ENCODE results near the gene JMJD8.

JMJD8 gene

GRCh38 chr16:685967-686366 lies 1.8 kb upstream of the JMJD8 start:
- Histone ChIP-seq H4K20me1 (ENCODE audit: insufficient read depth, low read length) (no peaks in the 10 kb centered on the region), H3K27me3 (replicated peaks; ENCODE audit: insufficient read depth, low read length) (peaks cover 2% of the 10 kb centered on the region; the same call in 1 of the 2 replicates), H3F3A (ENCODE audit: insufficient read depth, low read length) (0 out of 2 replicates have a peak, but pooled peaks cover under 1% of the 10 kb centered on the region), H3K4me3 (ENCODE audit: low read length) (no peak overlapping the region), H3K9me3 (replicated peaks; ENCODE audit: insufficient read depth, low read length) (no peaks in the 10 kb centered on the region), H3K4me1 (ENCODE audit: low read length) (peaks cover 13% of the 10 kb centered on the region), H2AFZ (ENCODE audit: low read length) (no peak overlapping the region), H3K9me2 (replicated peaks; ENCODE audit: insufficient read depth, low read length) (no peaks in the 10 kb centered on the region), H3K79me2 (ENCODE audit: low read length) (peaks cover 43% of the 10 kb centered on the region), H3K36me3 (replicated peaks; ENCODE audit: insufficient read depth, low read length) (no peaks in the 10 kb centered on the region), H3K4me2 (ENCODE audit: low read depth, low read length) (no peak overlapping the region), H3K27ac (ENCODE audit: low read length) (no peak overlapping the region), H3K9ac (ENCODE audit: low read length) (no peak overlapping the region)
- no peak for TF ChIP-seq EZH2 (optimal IDR thresholded peaks at IDR 0.05; ENCODE audit: low read depth, low read length)
- 0 out of 2 replicates have a peak, but pooled peaks have one; percentile 13 for TF ChIP-seq CTCF (IDR thresholded peaks at IDR 0.05; ENCODE audit: low read length)
- DNase-seq: no peak

GRCh38 chr16:684961-685696 lies 995 bp upstream of the JMJD8 start:
- peaks cover 14% of the 10 kb centered on the region for H3K4me1 ChIP-seq (ENCODE audit: low read length)

GRCh38 chr16:683396-684070 lies 601 bp downstream of the JMJD8 start:
- Histone ChIP-seq H2AFZ (ENCODE audit: low read length) (no peak overlapping the region), H3K36me3 (replicated peaks; ENCODE audit: insufficient read depth, low read length) (no peaks in the 10 kb centered on the region), H3K4me2 (ENCODE audit: low read depth, low read length) (peak overlapping the region; percentile 70), H3K9me2 (replicated peaks; ENCODE audit: insufficient read depth, low read length) (no peaks in the 10 kb centered on the region), H3K27ac (ENCODE audit: low read length) (no peak overlapping the region), H3K9me3 (replicated peaks; ENCODE audit: insufficient read depth, low read length) (no peaks in the 10 kb centered on the region), H3K4me3 (ENCODE audit: low read length) (peak overlapping the region; percentile 61), H3F3A (ENCODE audit: insufficient read depth, low read length) (0 out of 2 replicates have a peak, but pooled peaks cover 4% of the 10 kb centered on the region), H3K27me3 (replicated peaks; ENCODE audit: insufficient read depth, low read length) (no peaks in the 10 kb centered on the region), H4K20me1 (ENCODE audit: insufficient read depth, low read length) (no peaks in the 10 kb centered on the region), H3K9ac (ENCODE audit: low read length) (peak overlapping the region; percentile 32; the same call in 1 of the 2 replicates), H3K4me1 (ENCODE audit: low read length) (peaks cover 8% of the 10 kb centered on the region; the same call in 1 of the 2 replicates), H3K79me2 (ENCODE audit: low read length) (peaks cover 34% of the 10 kb centered on the region)
- no peak for DNase-seq
- TF ChIP-seq EZH2 (optimal IDR thresholded peaks at IDR 0.05; ENCODE audit: low read depth, low read length): no peak
- no peak for TF ChIP-seq CTCF (IDR thresholded peaks at IDR 0.05; ENCODE audit: low read length)
- no peak for TF ChIP-seq EZH2phosphoT487 (IDR thresholded peaks at IDR 0.05; ENCODE audit: low read length)

More at GRCh38 chr16:684961-685696, 995 bp upstream of the JMJD8 start:
- 0 out of 2 replicates have a peak, but pooled peaks cover 4% of the 10 kb centered on the region for H3F3A ChIP-seq (ENCODE audit: insufficient read depth, low read length)
- no peaks in the 10 kb centered on the region for H4K20me1 ChIP-seq (ENCODE audit: insufficient read depth, low read length)
- no peaks in the 10 kb centered on the region for H3K27me3 ChIP-seq (replicated peaks; ENCODE audit: insufficient read depth, low read length)
- no peak for TF ChIP-seq EZH2 (optimal IDR thresholded peaks at IDR 0.05; ENCODE audit: low read depth, low read length)
- TF ChIP-seq CTCF (IDR thresholded peaks at IDR 0.05; ENCODE audit: low read length): no peak
- no peak for TF ChIP-seq EZH2phosphoT487 (IDR thresholded peaks at IDR 0.05; ENCODE audit: low read length)
- H3K27ac ChIP-seq (ENCODE audit: low read length): no peak overlapping the region
- no peak overlapping the region for H3K4me2 ChIP-seq (ENCODE audit: low read depth, low read length)
- DNase-seq: no peak
- H3K9me3 ChIP-seq (replicated peaks; ENCODE audit: insufficient read depth, low read length): no peaks in the 10 kb centered on the region
- no peak overlapping the region for H3K9ac ChIP-seq (ENCODE audit: low read length)
- peaks cover 47% of the 10 kb centered on the region for H3K79me2 ChIP-seq (ENCODE audit: low read length)
- no peaks in the 10 kb centered on the region for H3K9me2 ChIP-seq (replicated peaks; ENCODE audit: insufficient read depth, low read length)
- no peak overlapping the region for H2AFZ ChIP-seq (ENCODE audit: low read length)
- no peak overlapping the region for H3K4me3 ChIP-seq (ENCODE audit: low read length)
- no peaks in the 10 kb centered on the region for H3K36me3 ChIP-seq (replicated peaks; ENCODE audit: insufficient read depth, low read length)

Data from MM.1S (cell line).